ENCODE results near the gene SSBP3. TPM values are rescaled to one million over a fixed set of nuclear protein-coding genes. Genes with fewer than 3 reads are reported as not detected.

SSBP3 gene
- total and polyA plus RNA-seq, 4 donors: 7.7 to 24.7 (median 17.3) TPM

DNA sequence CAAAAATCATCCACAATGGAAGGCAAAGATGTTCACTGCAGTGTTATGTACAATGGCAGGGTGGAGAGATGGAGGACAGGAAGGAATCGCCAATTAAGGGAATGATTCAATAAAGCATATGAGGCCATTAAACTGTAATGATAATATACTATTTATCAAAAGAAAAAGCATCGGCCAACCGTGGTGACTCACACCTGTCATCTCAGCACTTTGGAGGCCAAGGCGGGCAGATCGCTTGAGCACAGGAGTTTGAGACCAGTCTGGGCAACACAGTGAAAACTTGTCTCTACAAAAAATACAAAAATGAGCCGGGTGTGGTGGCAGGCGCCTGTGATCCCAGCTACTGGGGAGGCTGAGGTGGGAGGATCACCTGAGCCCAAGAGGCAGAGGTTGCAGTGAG, 89.1 kb downstream of the SSBP3 start:
- TF ChIP-seq HNF4G (IDR thresholded peaks at IDR 0.05) (no peak), RXRA (IDR thresholded peaks at IDR 0.05) (no peak), EGR1 (IDR thresholded peaks at IDR 0.05; ENCODE audit: low read depth in 2 of 2) (no peak), CTCF (IDR thresholded peaks at IDR 0.05; ENCODE audit: low read depth, low read length, missing input control) (no peak), MAX (IDR thresholded peaks at IDR 0.05) (no peak), TAF1 (conservative IDR thresholded peaks at IDR 0.05) (no peak)
- DNase-seq (ENCODE audit: low spot score): no peak
- no peaks in the 10 kb centered on the region for H3K27me3 ChIP-seq (ENCODE audit: control insufficient read depth in 4 of 4, insufficient read depth in 4 of 4, low read length in 3 of 4)
- H3K4me3 ChIP-seq (ENCODE audit: low read depth in 1 of 3, low read length in 3 of 3): no peak overlapping the region
- no peaks in the 10 kb centered on the region for H3K36me3 ChIP-seq (ENCODE audit: control insufficient read depth in 4 of 4, insufficient read depth in 3 of 4, low read depth in 1 of 4, low read length in 3 of 4)
- H3K4me1 ChIP-seq (ENCODE audit: control insufficient read depth in 4 of 4, insufficient read depth in 4 of 4, low read length in 3 of 4): peaks cover 0 to 6% (median 2%) of the 10 kb centered on the region in 4 donors
- H3K9ac ChIP-seq (ENCODE audit: low read depth in 1 of 2, low read length in 2 of 2): no peak overlapping the region
- no peak overlapping the region for H3K27ac ChIP-seq (ENCODE audit: low read depth in 1 of 2, low read length in 2 of 2)
- H3K9me3 ChIP-seq (ENCODE audit: control insufficient read depth in 4 of 4, low read length in 3 of 4): no peaks in the 10 kb centered on the region
- 92% methylated on average over 7 of the region's 7 CpGs for WGBS

GRCh38 chr1:54315099-54315498, 91.1 kb downstream of the SSBP3 start:
- no peak overlapping the region for H3K4me3 ChIP-seq (ENCODE audit: low read depth in 1 of 3, low read length in 3 of 3)
- 90% methylated on average over 4 of the region's 4 CpGs for WGBS
- H3K9ac ChIP-seq (ENCODE audit: low read depth in 1 of 2, low read length in 2 of 2): no peak overlapping the region
- peaks cover 5 to 6% (median 6%) of the 10 kb centered on the region in 4 donors for H3K4me1 ChIP-seq (ENCODE audit: control insufficient read depth in 4 of 4, insufficient read depth in 4 of 4, low read length in 3 of 4)
- no peak for DNase-seq (ENCODE audit: low spot score)
- H3K9me3 ChIP-seq (ENCODE audit: control insufficient read depth in 4 of 4, low read length in 3 of 4): no peaks in the 10 kb centered on the region
- H3K27ac ChIP-seq (ENCODE audit: low read depth in 1 of 2, low read length in 2 of 2): no peak overlapping the region
- no peaks in the 10 kb centered on the region for H3K36me3 ChIP-seq (ENCODE audit: control insufficient read depth in 4 of 4, insufficient read depth in 3 of 4, low read depth in 1 of 4, low read length in 3 of 4)
- TF ChIP-seq RXRA (IDR thresholded peaks at IDR 0.05) (no peak), HNF4A (conservative IDR thresholded peaks at IDR 0.05) (no peak), ZBTB33 (IDR thresholded peaks at IDR 0.05) (no peak), EGR1 (IDR thresholded peaks at IDR 0.05; ENCODE audit: low read depth in 2 of 2) (no peak), GABPA (IDR thresholded peaks at IDR 0.05 in 1 of 2, conservative IDR thresholded peaks at IDR 0.05 in 1 of 2) (no peak), YY1 (IDR thresholded peaks at IDR 0.05) (no peak)
- H3K27me3 ChIP-seq (ENCODE audit: control insufficient read depth in 4 of 4, insufficient read depth in 4 of 4, low read length in 3 of 4): no peaks in the 10 kb centered on the region

- Histone ChIP-seq H3K9ac (ENCODE audit: low read depth in 1 of 2, low read length in 2 of 2) (no peak overlapping the region), H3K36me3 (ENCODE audit: control insufficient read depth in 4 of 4, insufficient read depth in 3 of 4, low read depth in 1 of 4, low read length in 3 of 4) (no peaks in the 10 kb centered on the region), H3K4me3 (ENCODE audit: low read depth in 1 of 3, low read length in 3 of 3) (no peak overlapping the region), H3K4me1 (ENCODE audit: control insufficient read depth in 4 of 4, insufficient read depth in 4 of 4, low read length in 3 of 4) (peaks cover 4 to 6% (median 5%) of the 10 kb centered on the region in 4 donors), H3K27ac (ENCODE audit: low read depth in 1 of 2, low read length in 2 of 2) (no peak overlapping the region), H3K9me3 (ENCODE audit: control insufficient read depth in 4 of 4, low read length in 3 of 4) (no peaks in the 10 kb centered on the region), H3K27me3 (ENCODE audit: control insufficient read depth in 4 of 4, insufficient read depth in 4 of 4, low read length in 3 of 4) (no peaks in the 10 kb centered on the region)
- TF ChIP-seq, protein P1, sequence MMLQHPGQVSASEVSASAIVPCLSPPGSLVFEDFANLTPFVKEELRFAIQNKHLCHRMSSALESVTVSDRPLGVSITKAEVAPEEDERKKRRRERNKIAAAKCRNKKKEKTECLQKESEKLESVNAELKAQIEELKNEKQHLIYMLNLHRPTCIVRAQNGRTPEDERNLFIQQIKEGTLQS (IDR thresholded peaks at IDR 0.05): no peak
- no peak for TF ChIP-seq RXRA (IDR thresholded peaks at IDR 0.05)
- no peak for TF ChIP-seq RAD21 (IDR thresholded peaks at IDR 0.05)
- TF ChIP-seq JUND (IDR thresholded peaks at IDR 0.05): no peak
- no peak for TF ChIP-seq TAF1 (conservative IDR thresholded peaks at IDR 0.05)
- no peak for TF ChIP-seq GABPA (IDR thresholded peaks at IDR 0.05 in 1 of 2, conservative IDR thresholded peaks at IDR 0.05 in 1 of 2)
- no peak for TF ChIP-seq CTCF (IDR thresholded peaks at IDR 0.05; ENCODE audit: low read depth, low read length, missing input control)
- TF ChIP-seq EGR1 (IDR thresholded peaks at IDR 0.05; ENCODE audit: low read depth in 2 of 2): no peak
- TF ChIP-seq HNF4A (conservative IDR thresholded peaks at IDR 0.05): no peak
- TF ChIP-seq ZBTB33 (IDR thresholded peaks at IDR 0.05): no peak
- no peak for TF ChIP-seq FOXA2 (IDR thresholded peaks at IDR 0.05)
- TF ChIP-seq YY1 (IDR thresholded peaks at IDR 0.05): no peak
- 70% methylated on average over 6 of the region's 6 CpGs for WGBS
- DNase-seq (ENCODE audit: low spot score): no peak
These were observed 91.5 kb downstream of the SSBP3 start for GRCh38 chr1:54314696-54315095.

All from liver (tissue), 9 donors.